Activated CD8-positive, alpha-beta memory T cell treated with anti-CD3 and anti-CD28 coated beads, Interleukin-2, amount 50 U/mL, for 1 hour (primary cell): ENCODE results near the gene ADM.

Experiments used
- DNase-seq: peaks from one replicate; pipeline ENCODE4 v3.0.0-alpha.2; 2020; ENCODE audit errors: extremely low read depth

The ADM gene

GRCh38 chr11:10289765-10290380 lies 15.0 kb upstream of the ADM start:
- no peak for DNase-seq

- DNase-seq: no peak
Measured at GRCh38 chr11:10291801-10292638, 12.9 kb upstream of the ADM start.

- DNase-seq: no peak
Measured at GRCh38 chr11:10293423-10294289, 11.2 kb upstream of the ADM start, which contains the start of gene SBF2. Gene SBF2, minus strand, starts transcription at chr11:10294219. Its CDS starts 150 bp downstream, at chr11:10294069.

- DNase-seq: no peak
Measured at GRCh38 chr11:10294290-10294953, 10.5 kb upstream of the ADM start.

- DNase-seq: no peak
Measured at GRCh38 chr11:10295064-10295901, 9.6 kb upstream of the ADM start.

- no peak for DNase-seq
Measured at GRCh38 chr11:10298342-10298741, 6.5 kb upstream of the ADM start.

GRCh38 chr11:10301656-10302358 lies 3.1 kb upstream of the ADM start:
- no peak for DNase-seq

- DNase-seq: no peak
Measured at GRCh38 chr11:10302359-10302743, 2.5 kb upstream of the ADM start.

- no peak for DNase-seq
Measured at GRCh38 chr11:10302744-10303557, 1.9 kb upstream of the ADM start.

GRCh38 chr11:10303558-10304363 lies 1.1 kb upstream of the ADM start:
- no peak for DNase-seq

- no peak for DNase-seq
Measured at GRCh38 chr11:10305262-10305963, 540 bp downstream of the ADM start.

GRCh38 chr11:10305964-10306918 lies 1.4 kb downstream of the ADM start:
- no peak for DNase-seq

GRCh38 chr11:10307022-10307399 lies 2.1 kb downstream of the ADM start:
- DNase-seq: no peak

GRCh38 chr11:10307400-10308200 lies 2.7 kb downstream of the ADM start:
- peak; percentile 54 for DNase-seq

GRCh38 chr11:10308201-10308954 lies 3.5 kb downstream of the ADM start:
- no peak for DNase-seq
